Suprapubic skin (tissue), 3 donors: ENCODE results near the gene ARL13B.

ENCODE experiments used
- POLR2AphosphoS5 ChIP-seq, 3 donors: sonication (generic); formaldehyde crosslinking; IDR thresholded peaks; one replicate each; pipeline ENCODE4 v1.6.1; 2017; ENCODE audit warnings: antibody characterized with exemption in 3 of 3
- TF ChIP-seq, protein P1 (sequence below), 2 donors: fragments of 200-600 bp in 1 of 2; fragments of 450-650 bp in 1 of 2; sonication (generic) in 1 of 2; IDR thresholded peaks; one replicate each; pipeline ENCODE4 v1.5.1; 2016 to 2019; ENCODE audit warnings: antibody characterized with exemption in 2 of 2, mild to moderate bottlenecking in 1 of 2, moderate library complexity in 1 of 2

DNA sequence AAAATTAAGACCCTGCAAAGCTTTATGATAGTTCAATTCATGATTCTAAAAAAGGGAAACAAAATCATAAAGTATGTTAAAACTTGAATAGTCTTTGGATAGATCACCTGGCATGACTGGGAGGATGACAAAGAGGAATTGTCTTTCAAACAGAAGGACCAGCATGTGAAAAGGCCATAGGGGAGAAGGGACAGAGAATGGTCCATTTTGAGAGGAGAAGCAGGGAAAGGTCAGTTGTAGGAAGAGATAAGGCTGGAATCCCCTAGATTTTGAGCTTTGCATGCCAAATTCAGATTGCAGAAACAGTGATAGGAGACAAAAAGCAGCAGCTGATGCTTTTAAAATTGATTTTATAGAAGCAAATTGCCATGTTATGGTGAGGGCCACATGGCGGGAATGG, 18.9 kb upstream of the ARL13B start:
- TF ChIP-seq, protein P1, sequence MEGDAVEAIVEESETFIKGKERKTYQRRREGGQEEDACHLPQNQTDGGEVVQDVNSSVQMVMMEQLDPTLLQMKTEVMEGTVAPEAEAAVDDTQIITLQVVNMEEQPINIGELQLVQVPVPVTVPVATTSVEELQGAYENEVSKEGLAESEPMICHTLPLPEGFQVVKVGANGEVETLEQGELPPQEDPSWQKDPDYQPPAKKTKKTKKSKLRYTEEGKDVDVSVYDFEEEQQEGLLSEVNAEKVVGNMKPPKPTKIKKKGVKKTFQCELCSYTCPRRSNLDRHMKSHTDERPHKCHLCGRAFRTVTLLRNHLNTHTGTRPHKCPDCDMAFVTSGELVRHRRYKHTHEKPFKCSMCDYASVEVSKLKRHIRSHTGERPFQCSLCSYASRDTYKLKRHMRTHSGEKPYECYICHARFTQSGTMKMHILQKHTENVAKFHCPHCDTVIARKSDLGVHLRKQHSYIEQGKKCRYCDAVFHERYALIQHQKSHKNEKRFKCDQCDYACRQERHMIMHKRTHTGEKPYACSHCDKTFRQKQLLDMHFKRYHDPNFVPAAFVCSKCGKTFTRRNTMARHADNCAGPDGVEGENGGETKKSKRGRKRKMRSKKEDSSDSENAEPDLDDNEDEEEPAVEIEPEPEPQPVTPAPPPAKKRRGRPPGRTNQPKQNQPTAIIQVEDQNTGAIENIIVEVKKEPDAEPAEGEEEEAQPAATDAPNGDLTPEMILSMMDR (IDR thresholded peaks at IDR 0.05), result no peak
- no peak for TF ChIP-seq POLR2AphosphoS5 (IDR thresholded peaks at IDR 0.05)
